ENCODE results near the gene SETX.

GRCh38 chr9:132351404-132352045 is 3.3 kb downstream of the SETX start:
- no peak for TF ChIP-seq EZH2 (IDR thresholded peaks at IDR 0.05; ENCODE audit: insufficient read depth, low read length)
- TF ChIP-seq, protein P1, sequence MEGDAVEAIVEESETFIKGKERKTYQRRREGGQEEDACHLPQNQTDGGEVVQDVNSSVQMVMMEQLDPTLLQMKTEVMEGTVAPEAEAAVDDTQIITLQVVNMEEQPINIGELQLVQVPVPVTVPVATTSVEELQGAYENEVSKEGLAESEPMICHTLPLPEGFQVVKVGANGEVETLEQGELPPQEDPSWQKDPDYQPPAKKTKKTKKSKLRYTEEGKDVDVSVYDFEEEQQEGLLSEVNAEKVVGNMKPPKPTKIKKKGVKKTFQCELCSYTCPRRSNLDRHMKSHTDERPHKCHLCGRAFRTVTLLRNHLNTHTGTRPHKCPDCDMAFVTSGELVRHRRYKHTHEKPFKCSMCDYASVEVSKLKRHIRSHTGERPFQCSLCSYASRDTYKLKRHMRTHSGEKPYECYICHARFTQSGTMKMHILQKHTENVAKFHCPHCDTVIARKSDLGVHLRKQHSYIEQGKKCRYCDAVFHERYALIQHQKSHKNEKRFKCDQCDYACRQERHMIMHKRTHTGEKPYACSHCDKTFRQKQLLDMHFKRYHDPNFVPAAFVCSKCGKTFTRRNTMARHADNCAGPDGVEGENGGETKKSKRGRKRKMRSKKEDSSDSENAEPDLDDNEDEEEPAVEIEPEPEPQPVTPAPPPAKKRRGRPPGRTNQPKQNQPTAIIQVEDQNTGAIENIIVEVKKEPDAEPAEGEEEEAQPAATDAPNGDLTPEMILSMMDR (IDR thresholded peaks at IDR 0.05; ENCODE audit: insufficient read depth, low read depth, low read length), result no peak

Data from astrocyte (in vitro differentiated cells and primary cell).